Osteoblast (primary cell): ENCODE results near the gene SLC15A3. TPM values are rescaled to one million over a fixed set of nuclear protein-coding genes. Genes with fewer than 3 reads are reported as not detected.

Source experiments
- DNase-seq: peaks from one replicate; pipeline ENCODE4 v3.0.0; 2011; ENCODE audit warnings: low spot score, mixed read lengths; ENCODE audit not compliant: insufficient read length; ENCODE audit errors: missing footprints
- H2AFZ ChIP-seq: 2 replicates; pipeline ENCODE4 v1.6.0; 2011; ENCODE audit warnings: mild to moderate bottlenecking, low read length
- H3K27ac ChIP-seq: 2 replicates; pipeline ENCODE4 v1.5.1; 2011; ENCODE audit warnings: mild to moderate bottlenecking, low read depth, low read length, moderate library complexity
- H3K27me3 ChIP-seq: 2 replicates; pipeline ENCODE4 v1.6.0; 2012; ENCODE audit warnings: mild to moderate bottlenecking, control low read depth, inconsistent platforms, low read length, moderate library complexity; ENCODE audit not compliant: insufficient read depth
- H3K36me3 ChIP-seq: 2 replicates; pipeline ENCODE4 v1.5.1; 2011; ENCODE audit warnings: mild to moderate bottlenecking, low read length, control low read depth, moderate library complexity; ENCODE audit not compliant: insufficient read depth
- H3K4me1 ChIP-seq: 2 replicates; pipeline ENCODE4 v1.5.1; 2011; ENCODE audit warnings: mild to moderate bottlenecking, low read length, control low read depth, moderate library complexity; ENCODE audit not compliant: insufficient read depth
- H3K4me2 ChIP-seq: 2 replicates; pipeline ENCODE4 v1.6.0; 2011; ENCODE audit warnings: mild to moderate bottlenecking, low read length; ENCODE audit not compliant: insufficient read depth
- H3K4me3 ChIP-seq: fragments of 200-600 bp; sonication (generic); 3 replicates; pipeline ENCODE4 v1.5.1; 2012; ENCODE audit warnings: mild to moderate bottlenecking, low read length, inconsistent platforms; ENCODE audit not compliant: insufficient read depth
- H3K79me2 ChIP-seq: 2 replicates; pipeline ENCODE4 v1.6.0; 2012; ENCODE audit warnings: mild to moderate bottlenecking, low read length, control low read depth, inconsistent platforms; ENCODE audit not compliant: insufficient read depth
- H3K9me3 ChIP-seq: 2 replicates; pipeline ENCODE4 v1.5.1; 2011; ENCODE audit warnings: low read depth, low read length, control low read depth
- H4K20me1 ChIP-seq: 2 replicates; pipeline ENCODE4 v1.6.0; 2012; ENCODE audit warnings: mild to moderate bottlenecking, low read length, control low read depth; ENCODE audit not compliant: insufficient read depth
- CTCF ChIP-seq: IDR thresholded peaks from 2 replicates; pipeline ENCODE4 v1.5.1; 2011; ENCODE audit warnings: mild to moderate bottlenecking, low read depth, low read length, moderate library complexity; ENCODE audit errors: extremely low read depth
- total RNA-seq: library from RNA; depleted of rRNA; stranded (reverse); fragments of >200 nt; gene quantifications from 2 replicates; pipeline ENCODE4 v1.2.3, GENCODE V29; 2012

SLC15A3 gene
- total RNA-seq, 1 donor: 10.9 TPM

- no peak for TF ChIP-seq CTCF
- peaks cover 29% of the 10 kb centered on the region for H3K27me3 ChIP-seq
- no peaks in the 10 kb centered on the region for H3K9me3 ChIP-seq
- no peaks in the 10 kb centered on the region for H4K20me1 ChIP-seq
- H3K4me2 ChIP-seq: no peak overlapping the region
- no peaks in the 10 kb centered on the region for H3K36me3 ChIP-seq
- DNase-seq: no peak
- H3K79me2 ChIP-seq: no peaks in the 10 kb centered on the region
- H3K27ac ChIP-seq: no peak overlapping the region
- H2AFZ ChIP-seq: no peak overlapping the region
- peaks cover 8% of the 10 kb centered on the region for H3K4me1 ChIP-seq
- no peak overlapping the region for H3K4me3 ChIP-seq
These were observed 37.2 kb upstream of the SLC15A3 start for GRCh38 chr11:60989093-60989650.

DNA sequence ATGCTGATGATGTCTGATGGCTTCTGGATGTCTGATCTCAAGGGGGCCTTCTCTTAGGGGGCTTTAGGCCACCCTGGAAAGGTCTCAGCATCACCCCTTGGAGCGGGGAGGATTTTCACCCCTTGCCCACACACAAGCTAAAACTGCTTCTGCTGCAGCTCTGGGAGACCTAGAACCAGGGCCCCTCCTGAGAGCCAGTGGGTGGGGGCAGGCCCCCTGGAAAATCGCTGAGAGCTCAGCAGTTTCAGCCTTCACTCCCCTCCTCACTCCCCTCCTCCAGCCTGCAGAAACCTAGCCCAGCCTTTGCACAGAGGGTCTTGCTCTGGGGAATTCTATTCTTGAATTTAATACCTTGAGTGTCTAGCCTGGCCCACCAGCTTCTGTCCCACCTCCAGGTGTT lies 36.7 kb upstream of the SLC15A3 start:
- no peak for DNase-seq
- H3K36me3 ChIP-seq: no peaks in the 10 kb centered on the region
- no peak overlapping the region for H3K27ac ChIP-seq
- no peaks in the 10 kb centered on the region for H4K20me1 ChIP-seq
- H3K4me2 ChIP-seq: no peak overlapping the region
- no peak for TF ChIP-seq CTCF
- peaks cover 29% of the 10 kb centered on the region for H3K27me3 ChIP-seq
- H3K4me1 ChIP-seq: peaks cover 8% of the 10 kb centered on the region
- no peaks in the 10 kb centered on the region for H3K79me2 ChIP-seq
- no peaks in the 10 kb centered on the region for H3K9me3 ChIP-seq
- no peak overlapping the region for H2AFZ ChIP-seq
- no peak overlapping the region for H3K4me3 ChIP-seq

DNA sequence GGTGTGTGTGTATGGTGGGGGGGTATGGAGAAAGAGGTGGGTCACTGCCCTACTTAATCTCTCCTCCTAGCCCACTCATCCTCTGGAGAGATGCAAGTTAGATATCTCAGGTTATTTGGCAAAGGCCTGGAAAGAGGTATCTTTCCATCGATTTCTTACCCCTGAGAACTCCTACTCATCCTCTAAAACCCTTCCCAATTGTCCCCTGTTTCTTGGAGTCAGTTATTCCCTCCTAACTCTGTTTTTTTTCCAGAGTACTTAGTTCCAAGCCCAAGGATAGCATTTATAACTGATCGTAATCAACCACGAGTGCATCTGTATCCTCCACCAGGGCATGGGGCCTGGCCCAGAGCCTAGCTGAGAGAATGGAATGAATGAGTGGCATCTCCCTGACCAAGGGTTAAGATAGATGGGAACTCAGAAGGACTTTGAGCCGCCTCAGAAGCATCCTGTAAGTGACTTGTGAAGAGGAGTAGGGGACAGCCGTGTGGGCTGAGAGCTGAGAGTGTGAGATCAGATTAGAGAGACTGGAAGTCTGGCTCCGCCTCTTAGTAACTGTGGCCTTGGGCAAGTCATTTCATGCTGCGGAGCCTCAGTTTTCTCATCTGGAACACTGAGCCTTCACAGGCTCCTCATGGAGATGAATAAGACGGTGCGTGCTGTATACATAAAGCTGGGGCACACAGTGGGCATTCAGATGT lies 35.8 kb upstream of the SLC15A3 start:
- peaks cover 22% of the 10 kb centered on the region for H3K27me3 ChIP-seq
- TF ChIP-seq CTCF: no peak

More for the DNA sequence above, 35.8 kb upstream of the SLC15A3 start:
- Histone ChIP-seq H4K20me1 (no peaks in the 10 kb centered on the region), H3K79me2 (no peaks in the 10 kb centered on the region), H3K4me3 (no peak overlapping the region), H2AFZ (no peak overlapping the region), H3K9me3 (no peaks in the 10 kb centered on the region), H3K4me1 (peaks cover 8% of the 10 kb centered on the region), H3K27ac (no peak overlapping the region), H3K36me3 (no peaks in the 10 kb centered on the region), H3K4me2 (no peak overlapping the region)
- no peak for DNase-seq
